ENCODE data around the gene CFAP126. TPM values are rescaled to one million over a fixed set of nuclear protein-coding genes. Genes with fewer than 3 reads are reported as not detected.
"Not testable (repeated sequence)": the region's sequence is repeated elsewhere in the genome, so short reads cannot be mapped to it uniquely, and the experiment has no call there.

CFAP126 gene
- total RNA-seq, result not detected
- not detected for polyA plus RNA-seq

- ChIA-PET POLR2A (no interaction called here), CTCF (interaction anchor here (0.9 to 2.6 kb wide), 5 partner anchors 14 to 155 kb away, joined by 3 to 13 read pairs (median 4); partner anchors contain the start of gene TOMM40L)
- peaks cover 6 to 8% (median 8%) of the 10 kb centered on the region in 3 donors for H3K4me1 Mint-ChIP-seq
- peaks cover 10 to 33% (median 13%) of the 10 kb centered on the region in 3 donors for H3K36me3 Mint-ChIP-seq
- no peaks in the 10 kb centered on the region for H3K27me3 ChIP-seq (ENCODE audit: insufficient read depth, low read length, poor library complexity, severe bottlenecking)
- no peaks in the 10 kb centered on the region for H3K27me3 Mint-ChIP-seq
- H3K36me3 ChIP-seq (ENCODE audit: insufficient read depth, low read length), result peaks cover 18% of the 10 kb centered on the region
- H3K9me3 ChIP-seq (ENCODE audit: low read length), result no peaks in the 10 kb centered on the region
- H3K4me1 ChIP-seq (ENCODE audit: insufficient read depth, low read length), result peaks cover 4% of the 10 kb centered on the region
- H3K4me3 ChIP-seq (ENCODE audit: low read length), result no peak within 1 kb of the TSS
- H3K4me3 Mint-ChIP-seq, result no peak within 1 kb of the TSS
- DNase-seq, result peak; percentile 31 to 83 (median 60)
- peak within 1 kb of the TSS; percentile 21 for H3K27ac ChIP-seq (ENCODE audit: low read depth, low read length)
- no peaks in the 10 kb centered on the region for H3K9me3 Mint-ChIP-seq
- peak within 1 kb of the TSS; percentile 59 to 93 (median 82) for H3K27ac Mint-ChIP-seq
These were observed at the start of gene CFAP126 for GRCh38 chr1:161367684-161368400. CFAP126 (minus strand) TSS chr1:161367876; CDS start chr1:161367868, 8 bp downstream.

- H3K9me3 Mint-ChIP-seq; H3K27me3 ChIP-seq (ENCODE audit: insufficient read depth, low read length, poor library complexity, severe bottlenecking); H3K36me3 ChIP-seq (ENCODE audit: insufficient read depth, low read length); POLR2A ChIA-PET; H3K9me3 ChIP-seq (ENCODE audit: low read length); H3K4me3 ChIP-seq (ENCODE audit: low read length); CTCF ChIA-PET; H3K4me1 ChIP-seq (ENCODE audit: insufficient read depth, low read length); H3K4me3 Mint-ChIP-seq; H3K27me3 Mint-ChIP-seq; DNase-seq; H3K36me3 Mint-ChIP-seq; H3K27ac ChIP-seq (ENCODE audit: low read depth, low read length): not testable (repeated sequence)
- Mint-ChIP-seq H3K27ac (peak overlapping the region in 2 of 8 donors; percentile 6 to 55), H3K4me1 (peaks cover 18 to 24% (median 21%) of the 10 kb centered on the region in 3 donors)
These were observed 45.4 kb upstream of the CFAP126 start for GRCh38 chr1:161413050-161413449.

- H3K27me3 Mint-ChIP-seq; H3K36me3 ChIP-seq (ENCODE audit: insufficient read depth, low read length); H3K36me3 Mint-ChIP-seq; POLR2A ChIA-PET; DNase-seq; H3K9me3 Mint-ChIP-seq; H3K4me3 ChIP-seq (ENCODE audit: low read length); H3K27me3 ChIP-seq (ENCODE audit: insufficient read depth, low read length, poor library complexity, severe bottlenecking); H3K9me3 ChIP-seq (ENCODE audit: low read length); CTCF ChIA-PET; H3K4me1 ChIP-seq (ENCODE audit: insufficient read depth, low read length): not testable (repeated sequence)
- Mint-ChIP-seq H3K27ac (peak overlapping the region; percentile 30 to 90 (median 78)), H3K4me3 (peak overlapping the region in 4 of 7 donors; percentile 15 to 85 (median 52)), H3K4me1 (peaks cover 18 to 27% (median 26%) of the 10 kb centered on the region in 3 donors)
- H3K27ac ChIP-seq (ENCODE audit: low read depth, low read length), result peak overlapping the region; percentile 39
These were observed 42.9 kb upstream of the CFAP126 start for GRCh38 chr1:161410636-161410970.

GRCh38 chr1:161409848-161410635, 42.4 kb upstream of the CFAP126 start:
- CTCF ChIA-PET; H3K4me1 ChIP-seq (ENCODE audit: insufficient read depth, low read length); POLR2A ChIA-PET; H3K9me3 Mint-ChIP-seq; H3K27me3 ChIP-seq (ENCODE audit: insufficient read depth, low read length, poor library complexity, severe bottlenecking); H3K36me3 ChIP-seq (ENCODE audit: insufficient read depth, low read length); H3K27me3 Mint-ChIP-seq; H3K9me3 ChIP-seq (ENCODE audit: low read length); H3K36me3 Mint-ChIP-seq: not testable (repeated sequence)
- DNase-seq, result peak in 1 of 5 donors; percentile 38
- H3K27ac ChIP-seq (ENCODE audit: low read depth, low read length), result peak overlapping the region; percentile 39
- H3K4me3 Mint-ChIP-seq, result peak overlapping the region; percentile 8 to 85 (median 68)
- H3K4me1 Mint-ChIP-seq, result peaks cover 18 to 30% (median 26%) of the 10 kb centered on the region in 3 donors
- peak overlapping the region; percentile 5 for H3K4me3 ChIP-seq (ENCODE audit: low read length)
- H3K27ac Mint-ChIP-seq, result peak overlapping the region; percentile 30 to 94 (median 80)

GRCh38 chr1:161408429-161409052, 40.9 kb upstream of the CFAP126 start:
- Mint-ChIP-seq H3K27ac (peak overlapping the region in 1 of 8 donors; percentile 10), H3K36me3 (peaks cover 0 to 6% (median 1%) of the 10 kb centered on the region in 3 donors), H3K4me1 (peaks cover 26 to 41% (median 37%) of the 10 kb centered on the region in 3 donors), H3K27me3 (peaks cover 0 to 1% of the 10 kb centered on the region in 2 donors), H3K4me3 (no peak overlapping the region), H3K9me3 (peaks cover 0 to 6% (median 0%) of the 10 kb centered on the region in 5 donors)
- peaks cover 6% of the 10 kb centered on the region for H3K4me1 ChIP-seq (ENCODE audit: insufficient read depth, low read length)
- ChIA-PET CTCF (interaction anchor here (0.8 to 1.6 kb wide), 3 partner anchors 9 to 102 kb away, joined by 3 to 6 read pairs (median 4); no protein-coding TSS in a partner anchor), POLR2A (no interaction called here)
- H3K27me3 ChIP-seq (ENCODE audit: insufficient read depth, low read length, poor library complexity, severe bottlenecking), result no peaks in the 10 kb centered on the region
- H3K36me3 ChIP-seq (ENCODE audit: insufficient read depth, low read length), result no peaks in the 10 kb centered on the region
- no peak overlapping the region for H3K27ac ChIP-seq (ENCODE audit: low read depth, low read length)
- no peak overlapping the region for H3K4me3 ChIP-seq (ENCODE audit: low read length)
- H3K9me3 ChIP-seq (ENCODE audit: low read length), result no peaks in the 10 kb centered on the region
- no peak for DNase-seq

GRCh38 chr1:161407451-161407985, 39.8 kb upstream of the CFAP126 start:
- no peaks in the 10 kb centered on the region for H3K36me3 ChIP-seq (ENCODE audit: insufficient read depth, low read length)
- peaks cover 0 to 6% (median 1%) of the 10 kb centered on the region in 3 donors for H3K36me3 Mint-ChIP-seq
- H3K4me3 ChIP-seq (ENCODE audit: low read length), result no peak overlapping the region
- H3K27me3 ChIP-seq (ENCODE audit: insufficient read depth, low read length, poor library complexity, severe bottlenecking), result no peaks in the 10 kb centered on the region
- no peak overlapping the region for H3K27ac ChIP-seq (ENCODE audit: low read depth, low read length)
- peak overlapping the region in 2 of 8 donors; percentile 5 to 14 for H3K27ac Mint-ChIP-seq
- H3K4me3 Mint-ChIP-seq, result peak overlapping the region in 1 of 7 donors; percentile 28
- peaks cover 25 to 47% (median 44%) of the 10 kb centered on the region in 3 donors for H3K4me1 Mint-ChIP-seq
- peaks cover 6% of the 10 kb centered on the region for H3K4me1 ChIP-seq (ENCODE audit: insufficient read depth, low read length)
- POLR2A ChIA-PET, result no interaction called here
- peaks cover 0 to 6% (median 0%) of the 10 kb centered on the region in 5 donors for H3K9me3 Mint-ChIP-seq
- DNase-seq, result no peak
- no peaks in the 10 kb centered on the region for H3K9me3 ChIP-seq (ENCODE audit: low read length)
- CTCF ChIA-PET, result interaction anchor here (0.8 to 1.6 kb wide), 2 partner anchors 32 to 101 kb away, joined by 3 to 4 read pairs; no protein-coding TSS in a partner anchor
- no peaks in the 10 kb centered on the region for H3K27me3 Mint-ChIP-seq

GRCh38 chr1:161406551-161406950, 38.9 kb upstream of the CFAP126 start:
- H3K27ac ChIP-seq (ENCODE audit: low read depth, low read length); H3K27me3 Mint-ChIP-seq; H3K9me3 Mint-ChIP-seq; H3K27ac Mint-ChIP-seq; CTCF ChIA-PET; H3K36me3 Mint-ChIP-seq; H3K9me3 ChIP-seq (ENCODE audit: low read length); POLR2A ChIA-PET; H3K4me1 ChIP-seq (ENCODE audit: insufficient read depth, low read length); H3K27me3 ChIP-seq (ENCODE audit: insufficient read depth, low read length, poor library complexity, severe bottlenecking); H3K36me3 ChIP-seq (ENCODE audit: insufficient read depth, low read length); H3K4me3 ChIP-seq (ENCODE audit: low read length); H3K4me3 Mint-ChIP-seq; DNase-seq: not testable (repeated sequence)
- H3K4me1 Mint-ChIP-seq, result peaks cover 25 to 51% (median 48%) of the 10 kb centered on the region in 3 donors

Data from CD8-positive, alpha-beta memory T cell (primary cell).